ENCODE results near the gene UHMK1.
"Not testable (repeated sequence)": the region's sequence is repeated elsewhere in the genome, so short reads cannot be mapped to it uniquely, and the experiment has no call there.

Gene UHMK1

GRCh38 chr1:162497723-162498495 is at the start of gene UHMK1:
TSS of gene UHMK1 (plus strand) at chr1:162497818. CDS start at chr1:162498001, 183 bp downstream.
- DNase-seq = peak; percentile 83

- not testable (repeated sequence) for DNase-seq
Measured at GRCh38 chr1:162454361-162454760, 43.3 kb upstream of the UHMK1 start.

- DNase-seq = no peak
Measured at GRCh38 chr1:162456323-162456722, 41.3 kb upstream of the UHMK1 start.

GRCh38 chr1:162458236-162458635 is 39.4 kb upstream of the UHMK1 start:
- DNase-seq = no peak

- DNase-seq = not testable (repeated sequence)
Measured at GRCh38 chr1:162462425-162462824, 35.2 kb upstream of the UHMK1 start.

GRCh38 chr1:162463021-162463420 is 34.6 kb upstream of the UHMK1 start:
- DNase-seq = peak; percentile 62

GRCh38 chr1:162466797-162467196 is 30.8 kb upstream of the UHMK1 start:
- no peak for DNase-seq

GRCh38 chr1:162470216-162470615 is 27.4 kb upstream of the UHMK1 start:
- peak; percentile 47 for DNase-seq

- no peak for DNase-seq
Measured at GRCh38 chr1:162471290-162471853, 26.2 kb upstream of the UHMK1 start.

GRCh38 chr1:162475089-162475488 is 22.5 kb upstream of the UHMK1 start:
- no peak for DNase-seq

GRCh38 chr1:162475539-162476185 is 22.0 kb upstream of the UHMK1 start:
- no peak for DNase-seq

- DNase-seq = no peak
Measured at GRCh38 chr1:162476620-162477019, 21.0 kb upstream of the UHMK1 start.

- DNase-seq = no peak
Measured at GRCh38 chr1:162485236-162485635, 12.4 kb upstream of the UHMK1 start.

GRCh38 chr1:162487241-162487640 is 10.4 kb upstream of the UHMK1 start:
- no peak for DNase-seq

- no peak for DNase-seq
Measured at GRCh38 chr1:162488219-162488618, 9.4 kb upstream of the UHMK1 start.

GRCh38 chr1:162495531-162496233 is 1.9 kb upstream of the UHMK1 start:
- DNase-seq = not testable (repeated sequence)

GRCh38 chr1:162497104-162497722 is 405 bp upstream of the UHMK1 start:
- DNase-seq = no peak

GRCh38 chr1:162498496-162498810 is 835 bp downstream of the UHMK1 start:
- no peak for DNase-seq

GRCh38 chr1:162500805-162501204 is 3.2 kb downstream of the UHMK1 start:
- no peak for DNase-seq

GRCh38 chr1:162502077-162502476 is 4.5 kb downstream of the UHMK1 start:
- no peak for DNase-seq

- DNase-seq = no peak
Measured at GRCh38 chr1:162502928-162503327, 5.3 kb downstream of the UHMK1 start.

- no peak for DNase-seq
Measured at GRCh38 chr1:162527314-162527713, 29.7 kb downstream of the UHMK1 start.

- no peak for DNase-seq
Measured at GRCh38 chr1:162530307-162530987, 32.8 kb downstream of the UHMK1 start.
